ENCODE measurements around the gene SUPT3H.

DNA sequence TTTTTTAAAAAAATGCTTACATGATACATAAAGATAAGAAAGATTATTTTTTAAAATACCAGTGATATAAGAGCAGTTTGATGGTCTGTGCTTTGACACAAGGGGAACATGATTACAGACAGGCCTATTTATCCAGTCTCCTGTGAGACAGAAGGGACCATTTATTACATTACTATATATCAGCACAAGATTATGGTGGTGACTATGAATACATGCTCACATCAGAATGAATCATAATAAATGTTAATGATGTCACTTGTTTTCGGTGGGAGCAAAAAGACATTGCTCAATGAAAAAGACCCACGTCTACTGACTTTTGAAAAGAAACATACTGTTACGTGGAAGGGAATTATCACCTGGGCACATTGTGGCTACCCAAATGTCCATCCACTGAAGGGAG, 535.1 kb downstream of the SUPT3H start:
- TF ChIP-seq CTCF (IDR thresholded peaks at IDR 0.05; ENCODE audit: low read depth, low read length, missing input control) (no peak), YY1 (IDR thresholded peaks at IDR 0.05) (no peak), GABPA (IDR thresholded peaks at IDR 0.05 in 1 of 2, conservative IDR thresholded peaks at IDR 0.05 in 1 of 2) (no peak), MAX (IDR thresholded peaks at IDR 0.05) (no peak), RXRA (IDR thresholded peaks at IDR 0.05) (no peak), JUND (IDR thresholded peaks at IDR 0.05) (no peak), EGR1 (IDR thresholded peaks at IDR 0.05; ENCODE audit: low read depth in 2 of 2) (no peak), TAF1 (conservative IDR thresholded peaks at IDR 0.05) (no peak), REST (IDR thresholded peaks at IDR 0.05) (no peak), RAD21 (IDR thresholded peaks at IDR 0.05) (no peak)
- TF ChIP-seq, protein P1, sequence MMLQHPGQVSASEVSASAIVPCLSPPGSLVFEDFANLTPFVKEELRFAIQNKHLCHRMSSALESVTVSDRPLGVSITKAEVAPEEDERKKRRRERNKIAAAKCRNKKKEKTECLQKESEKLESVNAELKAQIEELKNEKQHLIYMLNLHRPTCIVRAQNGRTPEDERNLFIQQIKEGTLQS (IDR thresholded peaks at IDR 0.05), result no peak
